AG08395 (cell line): ENCODE measurements around the gene IFIT5.
"Not testable (repeated sequence)": the region's sequence is repeated elsewhere in the genome, so short reads cannot be mapped to it uniquely, and the experiment has no call there.

Experiments
- DNase-seq: peaks from one replicate; pipeline ENCODE4 v3.0.0; 2012; ENCODE audit warnings: mixed read lengths, low spot score

Gene IFIT5

DNA sequence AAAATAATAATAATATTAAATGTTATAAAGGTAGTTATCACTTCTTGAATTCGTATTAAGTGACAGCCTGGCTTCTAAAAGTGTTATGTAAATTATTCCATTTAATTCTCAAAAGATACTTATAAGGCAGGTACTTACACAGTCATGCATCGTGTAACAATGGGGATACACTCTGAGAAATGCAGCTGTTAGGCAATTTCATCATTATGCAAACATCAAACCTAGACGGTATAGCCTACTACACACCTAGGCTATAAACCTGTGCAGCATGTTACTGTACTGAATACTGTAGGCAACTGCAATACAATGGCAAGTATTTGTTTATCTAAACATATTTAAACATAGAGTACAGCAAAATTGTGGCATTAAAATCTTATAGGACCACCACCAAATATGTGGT lies 20.5 kb upstream of the IFIT5 start:
- no peak for DNase-seq

DNA sequence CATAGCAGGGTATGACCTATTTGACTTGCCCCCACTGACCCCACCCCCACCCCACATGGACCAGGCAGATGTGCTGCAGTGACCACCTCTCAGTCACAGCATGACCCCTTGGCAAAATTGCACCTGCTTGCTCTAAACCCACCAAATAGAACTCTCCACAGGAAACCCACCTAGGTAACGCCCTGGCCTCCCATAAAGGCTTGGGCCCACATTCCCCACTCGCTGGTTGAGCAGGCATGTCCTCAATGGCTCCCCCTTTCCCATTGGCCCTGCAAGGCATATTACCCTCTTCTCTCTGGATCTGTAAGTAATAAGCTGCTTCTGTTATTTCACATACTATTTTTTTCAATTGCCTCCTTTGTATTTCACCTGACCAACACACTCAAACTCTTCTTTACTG lies 19.2 kb upstream of the IFIT5 start:
- DNase-seq, result no peak

DNA sequence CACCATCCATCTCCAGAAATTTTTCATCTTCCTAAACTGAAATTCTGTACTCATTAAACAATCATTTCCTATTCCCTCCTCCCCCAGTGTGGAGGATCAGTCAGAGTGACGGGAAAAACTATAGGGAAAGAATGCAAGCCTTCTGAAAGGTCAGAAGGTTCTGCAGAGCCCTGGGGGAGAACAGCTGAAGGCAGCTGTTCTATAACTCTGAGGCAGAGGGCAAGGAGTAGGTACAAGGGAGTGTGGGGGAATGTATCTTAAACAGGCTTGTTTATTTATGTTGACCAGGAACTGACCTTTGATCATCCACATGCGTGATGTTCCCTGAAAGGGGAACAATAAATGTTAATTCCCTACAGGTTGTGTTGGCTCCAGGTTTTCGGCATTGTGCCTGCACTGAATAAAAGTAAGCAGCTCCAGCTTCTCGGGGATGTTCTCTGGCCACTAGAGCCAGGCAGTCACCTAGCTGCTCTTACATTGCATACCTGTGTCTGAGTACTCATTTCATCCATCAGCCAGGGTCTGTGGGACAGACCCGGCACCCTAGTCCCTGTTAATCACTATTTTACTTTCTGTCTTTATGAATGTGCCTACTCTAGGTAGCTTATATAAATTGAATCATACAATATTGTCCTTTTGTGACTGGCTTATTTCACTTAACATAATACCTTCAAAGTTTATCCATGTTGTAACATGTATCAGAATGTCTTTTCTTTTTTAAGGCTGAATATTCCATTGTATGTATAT lies 16.2 kb upstream of the IFIT5 start:
- no peak for DNase-seq

DNA sequence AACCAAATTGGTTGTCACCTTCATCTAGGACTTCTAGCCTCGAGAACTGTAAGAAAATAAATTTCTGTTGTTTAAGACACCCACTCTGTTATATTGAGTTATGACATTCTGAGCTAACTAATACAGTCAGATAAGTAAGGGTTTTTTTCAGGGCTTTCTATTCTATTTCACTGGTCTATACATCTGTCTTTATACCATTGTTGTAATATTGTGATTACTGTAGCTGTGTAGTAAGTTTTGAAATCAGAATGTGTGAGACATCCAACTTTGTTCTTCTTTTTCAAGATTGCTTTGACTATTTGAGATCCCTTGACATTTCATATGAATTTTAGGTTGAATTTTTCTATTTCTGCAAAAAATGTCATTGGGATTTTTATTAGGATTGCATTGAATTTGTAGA lies 14.4 kb upstream of the IFIT5 start:
- no peak for DNase-seq

DNA sequence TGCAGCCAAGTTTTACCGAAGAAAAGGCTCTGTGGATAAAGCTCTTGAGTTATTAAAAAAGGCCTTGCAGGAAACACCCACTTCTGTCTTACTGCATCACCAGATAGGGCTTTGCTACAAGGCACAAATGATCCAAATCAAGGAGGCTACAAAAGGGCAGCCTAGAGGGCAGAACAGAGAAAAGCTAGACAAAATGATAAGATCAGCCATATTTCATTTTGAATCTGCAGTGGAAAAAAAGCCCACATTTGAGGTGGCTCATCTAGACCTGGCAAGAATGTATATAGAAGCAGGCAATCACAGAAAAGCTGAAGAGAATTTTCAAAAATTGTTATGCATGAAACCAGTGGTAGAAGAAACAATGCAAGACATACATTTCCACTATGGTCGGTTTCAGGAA lies 11.3 kb upstream of the IFIT5 start:
- no peak for DNase-seq

DNA sequence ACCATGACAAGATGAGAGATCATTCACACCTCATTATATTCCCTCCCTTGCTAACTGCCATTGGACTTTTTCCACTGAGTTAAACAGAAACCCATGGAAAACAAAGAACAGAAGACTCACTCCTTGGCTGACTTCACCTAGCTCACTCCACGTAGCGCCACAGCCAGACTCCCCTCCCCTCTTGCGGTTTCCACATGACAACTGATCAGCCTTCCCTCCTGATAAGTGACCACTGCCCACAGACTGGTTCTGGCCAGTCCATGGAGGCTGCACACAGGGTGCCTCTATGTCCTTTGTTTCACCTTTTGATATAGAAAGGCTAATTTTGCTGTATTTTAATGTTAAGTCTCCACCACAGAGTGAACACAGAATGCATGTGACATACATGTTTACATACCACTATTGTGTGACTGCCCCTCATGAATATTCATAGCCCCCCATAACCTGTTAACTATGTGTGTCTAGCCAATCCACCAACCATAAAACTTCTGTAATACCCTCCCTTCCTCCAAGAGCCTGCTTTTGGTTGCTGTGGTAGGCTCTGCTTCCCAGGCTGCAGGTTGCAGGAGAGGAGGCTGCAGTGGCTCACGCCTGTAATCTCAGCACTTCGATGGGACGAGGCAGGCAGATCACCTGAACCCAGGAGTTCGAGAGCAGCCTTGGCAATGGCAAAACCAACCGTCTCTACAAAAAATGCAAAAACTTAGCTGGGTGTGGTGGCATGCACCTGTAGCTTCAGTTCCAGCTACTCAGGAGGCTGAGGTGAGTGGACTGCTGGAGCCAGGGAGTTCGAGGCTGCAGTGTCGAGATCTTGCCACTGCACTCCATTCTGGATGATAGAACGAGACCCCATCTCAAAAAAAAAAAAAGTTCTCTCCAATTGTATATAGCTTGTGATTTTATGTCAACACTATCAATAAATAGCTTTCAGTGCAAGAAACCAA lies 10.0 kb upstream of the IFIT5 start:
- DNase-seq, result no peak

DNA sequence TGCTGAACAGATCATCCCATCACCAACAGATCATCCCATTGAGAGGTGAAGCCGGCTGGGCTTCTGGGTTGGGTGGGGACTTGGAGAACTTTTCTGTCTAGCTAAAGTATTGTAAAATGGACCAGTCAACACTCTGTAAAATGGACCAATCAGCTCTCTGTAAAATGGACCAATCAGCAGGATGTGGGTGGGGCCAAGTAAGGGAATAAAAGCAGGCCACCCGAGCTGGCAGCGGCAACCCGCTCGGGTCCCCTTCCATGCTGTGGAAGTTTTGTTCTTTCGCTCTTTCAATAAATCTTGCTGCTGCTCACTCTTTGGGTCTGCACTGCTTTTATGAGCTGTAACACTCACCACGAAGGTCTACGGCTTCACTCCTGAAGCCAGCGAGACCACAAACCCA lies 8.2 kb upstream of the IFIT5 start:
- not testable (repeated sequence) for DNase-seq

DNA sequence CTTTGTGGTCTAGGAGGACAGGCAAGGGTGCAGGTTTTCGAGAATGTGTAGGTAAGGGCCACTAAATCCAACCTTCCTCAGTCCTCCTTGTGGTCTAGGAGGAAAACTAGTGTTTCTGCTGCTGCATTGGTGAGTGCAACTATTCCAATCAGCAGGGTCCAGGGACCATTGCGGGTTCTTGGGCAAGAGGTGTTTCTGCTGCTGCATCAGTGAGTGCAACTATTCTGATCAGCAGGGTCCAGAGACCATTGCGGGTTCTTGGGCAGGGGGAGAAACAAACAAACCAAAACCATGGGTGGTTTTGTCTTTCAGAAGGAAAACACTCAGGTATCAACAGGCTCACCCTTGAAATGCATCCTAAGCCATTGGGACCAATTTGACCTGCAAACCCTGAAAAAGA lies 6.6 kb upstream of the IFIT5 start:
- DNase-seq, result not testable (repeated sequence)

DNA sequence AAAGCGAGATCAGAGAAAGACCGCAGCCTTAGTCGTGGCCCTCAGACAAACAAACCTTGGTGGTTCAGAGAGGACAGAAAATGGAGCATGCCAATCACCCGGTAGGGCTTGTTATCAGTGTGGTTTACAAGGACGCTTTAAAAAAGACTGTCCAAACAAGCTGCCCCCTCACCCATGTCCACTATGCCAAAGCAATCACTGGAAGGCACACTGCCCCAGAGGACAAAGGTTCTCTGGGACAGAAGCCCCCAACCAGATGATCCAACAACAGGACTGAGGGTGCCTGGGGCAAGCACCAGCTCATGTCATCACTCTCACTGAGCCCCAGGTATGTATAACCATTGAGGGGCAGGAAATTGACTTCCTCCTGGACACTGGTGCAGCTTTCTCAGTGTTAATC lies 5.1 kb upstream of the IFIT5 start:
- DNase-seq, result not testable (repeated sequence)

DNA sequence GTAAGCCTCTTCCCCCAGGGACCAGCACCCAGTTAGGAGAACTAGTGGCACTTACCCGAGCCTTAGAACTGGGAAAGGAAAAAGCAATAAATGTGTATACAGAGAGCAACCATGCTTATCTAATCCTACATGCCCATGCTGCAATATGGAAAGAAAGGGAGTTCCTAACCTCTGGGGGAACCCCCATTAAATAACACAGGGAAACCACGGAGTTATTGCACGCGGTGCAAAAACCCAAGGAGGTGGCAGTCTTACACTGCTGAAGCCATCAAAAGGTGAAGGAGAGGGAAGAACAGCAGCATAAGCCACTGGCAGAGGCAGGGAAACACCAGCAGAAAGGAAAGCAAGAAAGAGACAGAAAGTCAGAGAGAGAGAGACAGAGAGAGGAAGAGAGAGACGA lies 3.8 kb upstream of the IFIT5 start:
- DNase-seq, result not testable (repeated sequence)

DNA sequence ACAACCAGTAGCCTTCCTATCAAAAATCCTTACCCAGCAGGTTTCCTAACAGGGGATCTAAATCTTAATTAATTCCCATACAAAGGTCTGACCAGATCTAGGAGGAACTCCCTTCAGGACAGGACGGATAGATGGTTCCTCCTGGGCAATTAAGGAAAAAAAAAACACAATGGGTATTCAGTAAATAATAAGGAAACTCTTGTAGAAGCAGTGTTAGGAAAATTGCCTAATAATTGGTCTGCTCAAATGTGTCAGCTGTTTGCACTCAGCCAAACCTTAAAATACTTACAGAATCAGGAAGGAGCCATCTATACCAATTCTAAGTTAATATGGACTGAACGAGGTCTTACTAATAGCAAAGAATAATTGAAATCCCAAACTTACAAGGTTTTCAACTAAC lies 3.2 kb upstream of the IFIT5 start:
- DNase-seq, result not testable (repeated sequence)

DNA sequence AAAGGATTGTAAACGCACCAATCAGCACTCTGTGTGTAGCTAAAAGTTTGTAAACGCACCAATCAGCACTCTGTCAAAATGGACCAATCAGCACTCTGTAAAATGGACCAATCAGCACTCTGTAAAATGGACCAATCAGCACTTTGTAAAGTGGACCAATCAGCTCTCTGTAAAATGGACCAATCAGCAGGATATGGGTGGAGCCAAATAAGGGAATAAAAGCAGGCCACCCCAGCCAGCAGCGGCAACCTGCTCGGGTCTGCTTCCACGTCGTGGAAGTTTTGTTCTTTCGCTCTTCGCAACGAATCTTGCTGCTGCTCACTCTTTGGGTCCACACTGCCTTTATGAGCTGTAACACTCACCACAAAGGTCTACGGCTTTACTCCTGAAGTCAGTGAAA lies 2.1 kb upstream of the IFIT5 start:
- not testable (repeated sequence) for DNase-seq

DNA sequence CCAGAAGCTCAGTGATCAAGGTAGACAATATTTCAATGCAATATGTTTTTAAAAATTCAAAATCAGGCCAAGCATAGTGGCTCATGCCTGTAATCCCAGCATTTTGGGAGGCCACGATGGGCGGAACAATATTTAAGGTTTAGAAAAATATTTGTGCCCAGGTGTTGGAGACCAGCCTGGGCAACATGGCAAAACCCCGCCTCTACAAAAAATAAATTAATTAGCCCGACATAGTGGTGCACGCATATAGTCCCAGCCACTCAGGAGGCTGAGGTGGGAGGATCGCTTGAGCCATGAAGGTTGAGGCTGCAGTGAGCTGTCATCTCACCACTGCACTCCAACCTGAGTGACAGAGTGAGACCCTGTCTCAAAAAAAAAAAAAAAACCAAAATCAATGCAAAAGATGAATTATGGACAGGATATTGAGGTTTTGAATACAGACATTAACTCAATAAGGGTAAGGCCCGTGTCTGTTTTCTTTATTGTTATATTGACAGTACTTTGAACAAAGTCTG lies 913 bp upstream of the IFIT5 start:
- no peak for DNase-seq

DNA sequence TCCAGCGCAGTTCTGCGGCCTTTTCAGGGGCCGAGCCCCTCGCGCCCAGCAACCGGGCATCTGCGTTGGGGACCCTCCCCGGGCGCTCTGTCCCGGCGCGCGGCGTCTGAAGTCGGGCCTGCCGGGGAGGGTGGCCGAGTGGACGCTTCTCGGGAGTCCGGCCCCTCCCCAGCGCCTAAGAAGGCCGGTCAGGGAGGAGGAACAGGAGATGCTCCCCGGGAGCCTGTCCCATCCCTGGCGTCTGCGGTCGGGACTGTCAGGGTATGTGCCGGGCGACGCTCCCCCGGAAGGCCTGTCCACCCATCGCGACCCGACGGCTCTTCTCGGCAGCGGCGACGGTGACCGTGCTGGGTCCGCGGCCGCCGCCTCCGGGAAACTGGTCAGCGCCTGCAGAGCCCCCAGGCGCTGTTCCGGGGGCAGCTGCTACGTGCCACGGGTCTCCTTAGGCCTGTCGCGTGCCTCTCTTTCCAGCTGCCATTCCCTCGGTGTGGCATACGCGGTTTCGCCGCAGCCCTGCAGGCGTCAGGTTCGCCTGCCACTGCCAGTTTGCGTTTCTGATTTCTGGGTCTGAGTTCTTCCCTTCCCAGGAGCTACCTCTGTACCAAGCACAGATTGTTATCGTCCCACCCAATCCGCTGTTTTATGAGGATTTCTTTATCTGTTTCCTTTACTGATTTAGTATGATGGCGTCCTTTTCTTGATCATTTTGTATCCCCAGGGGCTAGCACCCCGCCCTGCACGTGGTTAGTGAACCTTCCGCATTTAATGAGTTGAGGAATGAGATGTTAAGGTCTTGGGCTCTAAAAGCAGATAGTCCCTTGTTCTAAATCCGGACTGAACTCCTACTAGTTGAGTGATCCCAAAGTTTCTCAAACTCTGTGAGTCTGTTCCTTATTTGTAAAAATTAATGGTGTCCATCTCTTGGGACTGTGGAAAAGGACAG lies 782 bp downstream of the IFIT5 start:
- DNase-seq, result peak; percentile 61

DNA sequence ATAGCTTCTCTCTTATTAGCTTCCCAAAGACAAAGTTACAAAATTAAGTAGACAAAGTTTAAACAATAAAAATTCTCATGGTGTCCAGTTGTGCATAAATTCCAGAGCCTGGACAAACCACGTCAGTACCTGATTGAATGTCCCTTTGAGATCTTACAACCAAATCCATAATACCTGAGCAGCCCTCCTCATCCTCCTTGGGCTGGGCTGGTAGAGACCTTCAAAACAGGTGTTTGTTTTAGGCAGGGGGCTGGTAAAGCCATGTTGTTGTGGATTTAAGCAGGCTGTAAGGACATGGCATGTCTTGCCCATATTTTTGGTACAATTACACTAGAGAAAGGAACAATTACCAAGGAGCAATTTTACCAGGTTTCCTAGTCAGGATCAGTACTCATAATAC lies 2.1 kb downstream of the IFIT5 start:
- DNase-seq, result no peak

DNA sequence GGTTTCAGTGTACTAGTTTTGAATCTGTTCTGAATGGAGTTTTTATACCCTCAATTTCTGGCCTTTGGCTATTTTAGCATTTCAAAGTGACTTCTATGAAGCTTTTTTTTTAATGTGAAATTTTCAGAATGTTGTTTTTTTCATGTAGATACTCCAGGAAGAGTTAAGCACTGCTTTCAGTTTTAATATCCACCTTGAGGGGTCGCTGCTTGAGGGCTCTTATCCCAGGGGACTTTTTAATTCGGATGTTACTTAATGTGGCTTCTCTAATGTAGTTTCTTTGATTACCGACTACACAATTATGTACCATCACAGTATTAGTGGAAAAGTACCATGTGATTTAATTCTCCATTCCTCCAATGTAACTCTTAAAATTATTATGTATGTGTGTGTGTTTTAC lies 5.2 kb downstream of the IFIT5 start:
- no peak for DNase-seq

DNA sequence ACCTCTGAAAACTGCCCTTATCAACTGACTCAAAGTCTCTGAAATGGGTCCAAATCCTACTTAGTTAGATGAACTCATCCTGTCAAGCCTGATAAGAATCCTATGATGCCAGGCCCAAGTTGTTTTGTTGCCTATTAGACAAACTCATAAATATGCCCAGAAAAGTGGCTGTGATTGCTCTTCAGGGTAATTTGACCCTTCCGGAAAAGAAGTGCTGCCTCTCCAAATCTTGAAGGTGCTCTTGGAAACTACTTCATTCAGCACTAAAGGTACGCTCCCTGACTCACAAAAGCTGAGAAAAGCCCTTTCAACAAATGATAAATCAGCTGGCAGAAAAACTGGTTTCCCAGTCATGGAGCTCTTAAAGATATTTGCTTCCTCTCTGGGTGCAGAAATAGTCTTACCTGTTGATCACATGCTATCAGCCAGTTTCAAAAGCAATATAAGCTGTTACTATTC lies 6.7 kb downstream of the IFIT5 start:
- DNase-seq, result no peak

DNA sequence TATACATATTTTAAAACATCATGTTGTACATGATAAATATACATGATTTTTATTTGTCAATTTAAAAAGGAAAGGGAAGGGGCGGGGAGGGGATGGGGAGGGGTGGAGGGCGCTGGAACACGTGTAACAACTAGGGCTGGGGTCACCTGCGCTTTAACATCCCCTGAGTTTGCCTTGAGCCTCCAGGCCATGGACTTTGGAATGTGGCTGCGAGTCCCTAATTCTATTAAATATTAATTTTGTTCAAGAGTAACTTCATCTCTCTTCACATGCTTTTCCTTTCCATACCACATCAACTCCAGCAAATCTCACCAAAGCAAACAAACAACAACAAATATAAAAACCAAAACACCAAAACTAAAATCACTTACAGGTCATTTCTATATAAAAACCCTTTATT lies 10.6 kb downstream of the IFIT5 start:
- no peak for DNase-seq

DNA sequence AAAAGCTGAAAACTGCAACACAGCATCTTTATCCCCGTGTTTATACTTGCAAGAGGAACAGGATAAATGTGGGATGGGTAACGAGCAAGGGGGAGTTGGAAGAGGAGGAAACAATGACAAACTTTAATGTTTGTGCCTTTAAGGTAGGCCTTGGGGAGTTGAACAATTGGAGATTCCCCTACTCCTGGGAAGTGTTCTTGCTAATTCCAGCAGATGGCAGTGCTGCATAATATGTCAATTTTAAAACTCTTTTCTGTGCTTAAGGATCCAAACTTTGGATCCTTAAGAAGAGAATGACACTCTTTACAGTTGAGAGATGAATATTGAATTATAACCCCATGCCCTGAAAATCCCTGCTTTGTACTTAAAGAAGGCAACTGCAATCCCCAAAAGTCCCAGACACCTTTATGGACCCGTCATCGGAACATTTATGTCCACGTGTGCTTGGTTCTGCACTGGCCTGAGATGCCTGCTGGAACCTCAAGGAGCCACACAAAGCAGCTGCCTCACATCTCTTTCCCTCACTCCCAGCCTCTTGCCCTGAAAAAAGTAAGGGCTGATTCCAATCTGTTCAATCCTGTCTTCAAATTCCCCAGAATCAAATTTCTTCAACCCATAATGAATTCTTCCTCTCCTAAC lies 12.0 kb downstream of the IFIT5 start:
- DNase-seq, result peak; percentile 66

DNA sequence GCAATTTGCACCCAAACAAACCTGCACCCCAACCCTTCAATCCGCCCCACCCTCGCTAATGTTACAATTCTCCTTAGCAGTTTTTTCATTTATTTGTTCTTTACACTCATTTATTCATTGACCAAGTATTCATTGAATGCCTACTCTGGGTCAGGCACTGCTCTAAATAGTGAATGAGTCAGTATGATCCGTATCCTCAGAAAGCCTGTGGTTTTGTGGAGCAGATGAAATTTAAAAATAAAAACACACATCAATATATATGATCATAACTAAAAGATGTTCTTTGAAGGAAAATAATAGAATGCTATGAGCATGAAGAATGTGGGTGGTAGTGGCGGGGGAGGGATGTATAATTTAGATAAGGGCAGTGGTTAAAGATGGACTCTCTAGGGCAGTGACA lies 13.3 kb downstream of the IFIT5 start:
- peak; percentile 71 for DNase-seq

DNA sequence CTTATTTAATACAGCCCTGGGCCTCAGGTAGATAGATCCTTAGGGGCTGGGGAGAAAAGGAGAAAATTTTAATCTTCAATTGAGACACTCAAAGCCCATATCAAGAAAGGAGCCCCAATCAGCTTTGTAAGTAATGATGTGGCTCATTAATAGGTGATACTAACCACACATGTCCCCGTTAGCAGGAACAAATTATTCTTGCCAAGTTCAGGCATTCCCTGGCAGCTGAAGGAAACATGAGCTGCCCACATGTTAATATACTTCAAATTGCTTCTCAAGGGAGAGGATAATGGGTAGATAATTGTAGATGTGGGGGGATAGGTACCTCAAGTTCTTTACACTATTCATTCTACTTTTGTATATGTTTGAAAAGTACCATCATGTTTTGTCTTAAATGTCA lies 14.5 kb downstream of the IFIT5 start:
- no peak for DNase-seq
